ENCODE results near the gene CDK19.
"Not testable (repeated sequence)": the region's sequence is repeated elsewhere in the genome, so short reads cannot be mapped to it uniquely, and the experiment has no call there.

Gene CDK19

DNA sequence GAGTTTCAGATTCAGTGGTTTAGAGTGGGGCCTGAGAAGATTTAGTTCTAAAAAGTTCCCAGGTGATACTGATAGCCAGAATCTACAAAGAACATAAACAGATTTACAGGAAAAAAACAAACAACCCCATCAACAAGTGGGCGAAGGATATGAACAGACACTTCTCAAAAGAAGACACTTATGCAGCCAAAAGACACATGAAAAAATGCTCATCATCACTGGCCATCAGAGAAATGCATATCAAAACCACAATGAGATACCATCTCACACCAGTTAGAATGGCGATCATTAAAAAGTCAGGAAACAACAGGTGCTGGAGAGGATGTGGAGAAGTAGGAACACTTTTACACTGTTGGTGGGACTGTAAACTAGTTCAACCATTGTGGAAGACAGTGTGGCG lies 214.6 kb downstream of the CDK19 start:
- not testable (repeated sequence) for DNase-seq; H3K27me3 ChIP-seq (ENCODE audit: control insufficient read depth in 1 of 2, insufficient read depth in 1 of 2, low read length in 2 of 2); H2BK120ac ChIP-seq (ENCODE audit: low read depth, low read length); H2BK15ac ChIP-seq (ENCODE audit: low read depth, poor library complexity, severe bottlenecking); H3K4me1 ChIP-seq (ENCODE audit: control insufficient read depth, insufficient read depth, low read depth, low read length); H2BK5ac ChIP-seq (ENCODE audit: low read depth, low read length, poor library complexity, severe bottlenecking); H3K27ac ChIP-seq (ENCODE audit: low read length, poor library complexity, severe bottlenecking); H3K4ac ChIP-seq (ENCODE audit: low read depth in 1 of 2, low read length in 2 of 2); H3K23ac ChIP-seq (ENCODE audit: low read length in 2 of 2); H3K36me3 ChIP-seq (ENCODE audit: control insufficient read depth in 1 of 2, insufficient read depth in 2 of 2, low read depth in 1 of 2, low read length in 2 of 2); H2AK5ac ChIP-seq (ENCODE audit: low read length, severe bottlenecking); H2AFZ ChIP-seq (ENCODE audit: low read depth, low read length); H2BK12ac ChIP-seq (ENCODE audit: low read length in 2 of 2); H4K8ac ChIP-seq (ENCODE audit: low read length); H3K4me2 ChIP-seq (ENCODE audit: low read length, poor library complexity, severe bottlenecking); H3K18ac ChIP-seq (ENCODE audit: low read depth in 1 of 2, low read length in 2 of 2); H3K14ac ChIP-seq (ENCODE audit: low read length in 2 of 2); H3K79me1 ChIP-seq (replicated peaks; ENCODE audit: low read length, poor library complexity, severe bottlenecking); H3K4me3 ChIP-seq (ENCODE audit: insufficient read depth in 1 of 2, low read depth in 1 of 2, low read length in 2 of 2); H3K9ac ChIP-seq (ENCODE audit: low read length); H4K91ac ChIP-seq (ENCODE audit: low read length); H3K9me3 ChIP-seq (ENCODE audit: control insufficient read depth, low read length)
- WGBS: no CpG with 5 or more reads among the region's 3 CpGs

DNA sequence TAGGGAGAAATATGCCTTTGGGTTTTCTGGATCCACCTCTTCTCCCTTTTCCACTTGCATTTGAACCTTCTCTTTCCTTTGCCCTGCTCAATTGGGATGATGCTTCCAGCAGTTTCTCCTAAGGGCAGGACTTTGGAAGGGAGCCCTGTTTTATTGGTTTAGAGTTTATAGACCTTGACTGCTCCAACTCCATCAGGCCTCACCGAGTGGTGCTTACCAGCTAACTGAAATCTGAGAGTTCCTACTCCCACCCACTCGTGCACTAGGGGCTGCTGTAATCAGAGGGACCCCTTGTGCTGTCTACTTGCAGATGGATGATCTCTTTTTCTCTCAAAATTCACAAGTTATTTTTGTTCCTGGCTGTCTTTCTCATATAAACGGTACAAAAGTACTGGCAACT lies 217.5 kb downstream of the CDK19 start:
- Histone ChIP-seq H3K9me3 (ENCODE audit: control insufficient read depth, low read length) (no peaks in the 10 kb centered on the region), H2BK15ac (ENCODE audit: low read depth, poor library complexity, severe bottlenecking) (no peak overlapping the region), H3K4me1 (ENCODE audit: control insufficient read depth, insufficient read depth, low read depth, low read length) (no peaks in the 10 kb centered on the region), H3K4ac (ENCODE audit: low read depth in 1 of 2, low read length in 2 of 2) (no peak overlapping the region), H2BK120ac (ENCODE audit: low read depth, low read length) (no peak overlapping the region), H3K18ac (ENCODE audit: low read depth in 1 of 2, low read length in 2 of 2) (no peak overlapping the region), H3K79me1 (replicated peaks; ENCODE audit: low read length, poor library complexity, severe bottlenecking) (no peaks in the 10 kb centered on the region), H2BK12ac (ENCODE audit: low read length in 2 of 2) (no peak overlapping the region), H4K91ac (ENCODE audit: low read length) (no peak overlapping the region), H2BK5ac (ENCODE audit: low read depth, low read length, poor library complexity, severe bottlenecking) (no peak overlapping the region), H3K14ac (ENCODE audit: low read length in 2 of 2) (no peak overlapping the region), H3K27me3 (ENCODE audit: control insufficient read depth in 1 of 2, insufficient read depth in 1 of 2, low read length in 2 of 2) (no peaks in the 10 kb centered on the region), H3K4me3 (ENCODE audit: insufficient read depth in 1 of 2, low read depth in 1 of 2, low read length in 2 of 2) (no peak overlapping the region), H3K23ac (ENCODE audit: low read length in 2 of 2) (no peak overlapping the region), H4K8ac (ENCODE audit: low read length) (no peak overlapping the region), H3K4me2 (ENCODE audit: low read length, poor library complexity, severe bottlenecking) (no peak overlapping the region), H3K9ac (ENCODE audit: low read length) (no peak overlapping the region), H3K36me3 (ENCODE audit: control insufficient read depth in 1 of 2, insufficient read depth in 2 of 2, low read depth in 1 of 2, low read length in 2 of 2) (no peaks in the 10 kb centered on the region), H3K27ac (ENCODE audit: low read length, poor library complexity, severe bottlenecking) (no peak overlapping the region), H2AK5ac (ENCODE audit: low read length, severe bottlenecking) (no peak overlapping the region), H2AFZ (ENCODE audit: low read depth, low read length) (no peak overlapping the region)
- DNase-seq: no peak
- WGBS: 70% methylated on average over 3 of the region's 3 CpGs

DNA sequence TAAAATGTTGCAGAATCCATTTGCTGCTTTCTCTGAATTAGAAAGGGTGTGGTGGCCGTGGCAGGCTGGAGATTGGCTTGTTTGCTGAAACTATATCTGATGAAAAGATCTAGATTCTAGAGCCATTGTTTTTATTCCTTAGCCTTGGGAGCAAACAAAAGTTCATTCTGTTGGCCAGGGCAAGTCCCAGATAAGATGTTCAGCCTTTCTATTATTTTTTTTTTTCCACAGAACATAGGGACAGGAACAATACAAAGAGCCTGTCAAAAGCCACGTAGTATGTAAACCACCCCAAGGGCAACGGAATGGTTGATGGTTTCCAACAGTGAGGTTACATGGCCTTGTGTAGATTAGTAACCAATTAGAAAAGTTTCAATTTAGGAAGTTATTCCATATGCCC lies 218.9 kb downstream of the CDK19 start:
- WGBS: 89% methylated on average over 3 of the region's 3 CpGs
- Histone ChIP-seq H3K79me1 (replicated peaks; ENCODE audit: low read length, poor library complexity, severe bottlenecking) (no peaks in the 10 kb centered on the region), H2BK15ac (ENCODE audit: low read depth, poor library complexity, severe bottlenecking) (no peak overlapping the region), H3K27ac (ENCODE audit: low read length, poor library complexity, severe bottlenecking) (no peak overlapping the region), H2AFZ (ENCODE audit: low read depth, low read length) (no peak overlapping the region), H3K4me2 (ENCODE audit: low read length, poor library complexity, severe bottlenecking) (no peak overlapping the region), H3K9me3 (ENCODE audit: control insufficient read depth, low read length) (no peaks in the 10 kb centered on the region), H2AK5ac (ENCODE audit: low read length, severe bottlenecking) (no peak overlapping the region), H3K4me3 (ENCODE audit: insufficient read depth in 1 of 2, low read depth in 1 of 2, low read length in 2 of 2) (no peak overlapping the region), H3K4me1 (ENCODE audit: control insufficient read depth, insufficient read depth, low read depth, low read length) (no peaks in the 10 kb centered on the region), H3K14ac (ENCODE audit: low read length in 2 of 2) (no peak overlapping the region), H3K23ac (ENCODE audit: low read length in 2 of 2) (no peak overlapping the region), H2BK120ac (ENCODE audit: low read depth, low read length) (no peak overlapping the region), H3K4ac (ENCODE audit: low read depth in 1 of 2, low read length in 2 of 2) (no peak overlapping the region), H3K18ac (ENCODE audit: low read depth in 1 of 2, low read length in 2 of 2) (no peak overlapping the region), H4K8ac (ENCODE audit: low read length) (no peak overlapping the region), H2BK5ac (ENCODE audit: low read depth, low read length, poor library complexity, severe bottlenecking) (no peak overlapping the region), H3K27me3 (ENCODE audit: control insufficient read depth in 1 of 2, insufficient read depth in 1 of 2, low read length in 2 of 2) (no peaks in the 10 kb centered on the region), H3K36me3 (ENCODE audit: control insufficient read depth in 1 of 2, insufficient read depth in 2 of 2, low read depth in 1 of 2, low read length in 2 of 2) (no peaks in the 10 kb centered on the region), H4K91ac (ENCODE audit: low read length) (no peak overlapping the region), H3K9ac (ENCODE audit: low read length) (no peak overlapping the region), H2BK12ac (ENCODE audit: low read length in 2 of 2) (no peak overlapping the region)
- no peak for DNase-seq

DNA sequence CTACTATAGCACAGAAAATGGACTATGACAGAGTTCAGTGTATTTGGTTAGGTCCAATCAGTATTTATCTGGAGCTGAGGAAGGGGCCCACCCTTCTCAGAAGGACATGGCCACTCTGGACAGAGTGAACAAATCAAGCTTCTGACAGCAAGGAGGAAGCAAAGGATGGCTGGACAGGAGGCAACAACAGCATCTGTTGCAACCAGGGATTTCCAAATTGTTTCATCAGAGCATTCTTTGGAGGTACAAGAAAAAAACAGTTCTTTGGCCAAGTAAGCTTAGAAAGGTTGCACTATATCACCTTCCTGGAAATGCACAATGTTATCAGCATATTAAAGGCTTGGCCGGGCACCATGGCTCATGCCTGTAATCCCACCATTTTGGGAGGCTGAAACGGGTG lies 220.2 kb downstream of the CDK19 start:
- 95% methylated on average over 2 of the region's 2 CpGs for WGBS
- no peak overlapping the region for H3K4me2 ChIP-seq (ENCODE audit: low read length, poor library complexity, severe bottlenecking)
- no peaks in the 10 kb centered on the region for H3K9me3 ChIP-seq (ENCODE audit: control insufficient read depth, low read length)
- H3K14ac ChIP-seq (ENCODE audit: low read length in 2 of 2): no peak overlapping the region
- H3K79me1 ChIP-seq (replicated peaks; ENCODE audit: low read length, poor library complexity, severe bottlenecking): no peaks in the 10 kb centered on the region
- no peak overlapping the region for H3K9ac ChIP-seq (ENCODE audit: low read length)
- peaks cover 2% of the 10 kb centered on the region for H3K4me1 ChIP-seq (ENCODE audit: control insufficient read depth, insufficient read depth, low read depth, low read length)
- no peak overlapping the region for H2BK12ac ChIP-seq (ENCODE audit: low read length in 2 of 2)
- no peak overlapping the region for H2AK5ac ChIP-seq (ENCODE audit: low read length, severe bottlenecking)
- no peak overlapping the region for H3K18ac ChIP-seq (ENCODE audit: low read depth in 1 of 2, low read length in 2 of 2)
- no peak overlapping the region for H3K23ac ChIP-seq (ENCODE audit: low read length in 2 of 2)
- DNase-seq: no peak
- no peak overlapping the region for H4K8ac ChIP-seq (ENCODE audit: low read length)
- no peaks in the 10 kb centered on the region for H3K27me3 ChIP-seq (ENCODE audit: control insufficient read depth in 1 of 2, insufficient read depth in 1 of 2, low read length in 2 of 2)
- no peak overlapping the region for H2BK5ac ChIP-seq (ENCODE audit: low read depth, low read length, poor library complexity, severe bottlenecking)
- H3K4me3 ChIP-seq (ENCODE audit: insufficient read depth in 1 of 2, low read depth in 1 of 2, low read length in 2 of 2): no peak overlapping the region
- H3K4ac ChIP-seq (ENCODE audit: low read depth in 1 of 2, low read length in 2 of 2): no peak overlapping the region
- H3K36me3 ChIP-seq (ENCODE audit: control insufficient read depth in 1 of 2, insufficient read depth in 2 of 2, low read depth in 1 of 2, low read length in 2 of 2): no peaks in the 10 kb centered on the region
- no peak overlapping the region for H2AFZ ChIP-seq (ENCODE audit: low read depth, low read length)
- H3K27ac ChIP-seq (ENCODE audit: low read length, poor library complexity, severe bottlenecking): no peak overlapping the region
- H2BK120ac ChIP-seq (ENCODE audit: low read depth, low read length): no peak overlapping the region
- no peak overlapping the region for H4K91ac ChIP-seq (ENCODE audit: low read length)
- no peak overlapping the region for H2BK15ac ChIP-seq (ENCODE audit: low read depth, poor library complexity, severe bottlenecking)
